ENCODE data around the gene KLK10.

KLK10 gene

GRCh38 chr19:51019544-51019925, at the start of gene KLK10:
Gene KLK10 (minus strand): TSS chr19:51019709. CDS start chr19:51019130, 579 bp downstream.
- DNase-seq (ENCODE audit: low read depth in 2 of 2), result no peak

GRCh38 chr19:51066393-51067186, 47.1 kb upstream of the KLK10 start:
- DNase-seq (ENCODE audit: low read depth in 2 of 2), result no peak

- DNase-seq (ENCODE audit: low read depth in 2 of 2), result no peak
Observed at GRCh38 chr19:51065221-51065960, 45.9 kb upstream of the KLK10 start.

GRCh38 chr19:51064534-51065220, 45.2 kb upstream of the KLK10 start, which contains the start of gene KLK13:
Gene KLK13 (minus strand): TSS chr19:51065092. CDS start chr19:51065067, 25 bp downstream.
- no peak for DNase-seq (ENCODE audit: low read depth in 2 of 2)

- DNase-seq (ENCODE audit: low read depth in 2 of 2), result no peak
Observed at GRCh38 chr19:51063664-51064063, 44.2 kb upstream of the KLK10 start.

- DNase-seq (ENCODE audit: low read depth in 2 of 2), result no peak
Observed at GRCh38 chr19:51060973-51061372, 41.5 kb upstream of the KLK10 start.

GRCh38 chr19:51060336-51060735, 40.8 kb upstream of the KLK10 start:
- DNase-seq (ENCODE audit: low read depth in 2 of 2), result no peak

GRCh38 chr19:51059715-51060114, 40.2 kb upstream of the KLK10 start:
- DNase-seq (ENCODE audit: low read depth in 2 of 2), result no peak

GRCh38 chr19:51055866-51056265, 36.4 kb upstream of the KLK10 start:
- DNase-seq (ENCODE audit: low read depth in 2 of 2), result no peak

- no peak for DNase-seq (ENCODE audit: low read depth in 2 of 2)
Observed at GRCh38 chr19:51047031-51047335, 27.5 kb upstream of the KLK10 start.

- DNase-seq (ENCODE audit: low read depth in 2 of 2), result no peak
Observed at GRCh38 chr19:51044327-51044726, 24.8 kb upstream of the KLK10 start.

GRCh38 chr19:51043497-51043896, 24.0 kb upstream of the KLK10 start:
- no peak for DNase-seq (ENCODE audit: low read depth in 2 of 2)

- DNase-seq (ENCODE audit: low read depth in 2 of 2), result no peak
Observed at GRCh38 chr19:51040151-51040550, 20.6 kb upstream of the KLK10 start.

- no peak for DNase-seq (ENCODE audit: low read depth in 2 of 2)
Observed at GRCh38 chr19:51036519-51036918, 17.0 kb upstream of the KLK10 start.

- no peak for DNase-seq (ENCODE audit: low read depth in 2 of 2)
Observed at GRCh38 chr19:51034704-51035103, 15.2 kb upstream of the KLK10 start, which contains the start of gene KLK12. Gene KLK12 (minus strand): TSS chr19:51035002. CDS start chr19:51034621, 381 bp downstream.

GRCh38 chr19:51031880-51032225, 12.3 kb upstream of the KLK10 start:
- DNase-seq (ENCODE audit: low read depth in 2 of 2), result no peak

- no peak for DNase-seq (ENCODE audit: low read depth in 2 of 2)
Observed at GRCh38 chr19:51031220-51031879, 11.8 kb upstream of the KLK10 start.

GRCh38 chr19:51030631-51031030, 11.1 kb upstream of the KLK10 start:
- DNase-seq (ENCODE audit: low read depth in 2 of 2), result no peak

GRCh38 chr19:51029718-51030117, 10.2 kb upstream of the KLK10 start:
- DNase-seq (ENCODE audit: low read depth in 2 of 2), result no peak

GRCh38 chr19:51027873-51028272, 8.4 kb upstream of the KLK10 start:
- DNase-seq (ENCODE audit: low read depth in 2 of 2), result no peak

- no peak for DNase-seq (ENCODE audit: low read depth in 2 of 2)
Observed at GRCh38 chr19:51027126-51027806, 7.8 kb upstream of the KLK10 start.

- DNase-seq (ENCODE audit: low read depth in 2 of 2), result no peak
Observed at GRCh38 chr19:51026554-51026831, 7.0 kb upstream of the KLK10 start, which contains the start of gene KLK11. Gene KLK11 (minus strand): TSS chr19:51026616. CDS start chr19:51025631, 985 bp downstream.
